Heart right ventricle (tissue), 16 donors: ENCODE measurements around the gene NCKAP1. TPM values are rescaled to one million over a fixed set of nuclear protein-coding genes. Genes with fewer than 3 reads are reported as not detected.

Experiments
- ATAC-seq, 8 donors: fragments of 200-7000 bp; cut with Tn5 transposase; one replicate each; pipeline ENCODE4 v1.9.1; 2020; ENCODE audit warnings: mild to moderate bottlenecking in 8 of 8, moderate library complexity in 8 of 8, moderate number of reproducible peaks in 1 of 8
- DNase-seq, 2 donors: peaks; one replicate each; pipeline ENCODE4 v3.0.0-alpha.2; 2020
- H3K27ac ChIP-seq, 10 donors: fragments of 200-600 bp; sonication (generic) in 2 of 10; one replicate each; pipeline versions ENCODE4 v1.5.0 to v1.8.0; 2020 to 2022; ENCODE audit warnings: mild to moderate bottlenecking in 3 of 10
- H3K27me3 ChIP-seq, 7 donors: fragments of 200-600 bp; one replicate each; pipeline ENCODE4 v1.8.0; 2021 to 2022; ENCODE audit warnings: mild to moderate bottlenecking in 2 of 7
- H3K36me3 ChIP-seq, 9 donors: fragments of 200-600 bp; sonication (generic) in 1 of 9; one replicate each; pipeline versions ENCODE4 v1.5.0 to v1.8.0; 2020 to 2022; ENCODE audit warnings: mild to moderate bottlenecking in 2 of 9
- H3K4me1 ChIP-seq, 9 donors: fragments of 200-600 bp; sonication (generic) in 1 of 9; one replicate each; pipeline versions ENCODE4 v1.5.0 to v1.8.0; 2020 to 2022; ENCODE audit warnings: mild to moderate bottlenecking in 4 of 9
- H3K4me3 ChIP-seq, 10 donors: fragments of 200-600 bp; sonication (generic) in 2 of 10; one replicate each; pipeline versions ENCODE4 v1.5.0 to v1.8.0; 2020 to 2022; ENCODE audit warnings: mild to moderate bottlenecking in 7 of 10, moderate library complexity in 2 of 10
- H3K9me3 ChIP-seq, 11 donors: fragments of 200-600 bp in 10 of 11; sonication (generic) in 2 of 11; one replicate each; pipeline versions ENCODE4 v1.5.0 to v1.8.0; 2013 to 2022; ENCODE audit warnings: mild to moderate bottlenecking in 2 of 11, control low read depth in 1 of 11, moderate library complexity in 1 of 11
- CTCF ChIP-seq, 9 donors: fragments of 200-600 bp; sonication (generic) in 2 of 9; IDR thresholded peaks; one replicate each; pipeline versions ENCODE4 v1.5.0 to v1.8.0; 2021 to 2022; ENCODE audit warnings: antibody characterized with exemption in 9 of 9, mild to moderate bottlenecking in 5 of 9, moderate library complexity in 1 of 9
- WGBS, 2 donors: extraction: QIAGEN DNeasy Blood & Tissue Kit; methylation state at CpG; one replicate each; pipeline ENCODE4 v1.1.7; 2013; ENCODE audit warnings: inconsistent platforms in 1 of 2; 5-methylcytosine and 5-hydroxymethylcytosine counted together
- intact Hi-C, 10 donors: fragments of 100-400 bp; cut with DNase I; formaldehyde crosslinking; loops; one replicate each; pipeline versions ENCODE4 v1.11.1 to v1.14.2; 2022
- polyA plus RNA-seq, 2 donors: library from polyadenylated mRNA; stranded (reverse); fragments of 200-250 nt; gene quantifications; one replicate each; pipeline ENCODE4 v1.2.3, GENCODE V29; 2013
- total RNA-seq, 10 donors: library from RNA; stranded (reverse); fragmentation: NEBNext Ultra II Directional in 3 of 10; extraction: Animal tissue kit (Norgen Biotek cat#: 25700) in 3 of 10; gene quantifications; one replicate each; pipeline versions ENCODE4 v1.2.1 to v1.2.4, GENCODE V29; 2021 to 2023
- donor health status: Arrhythmogenic right ventricular cardiomyopathy.
- donor health status: ischemic (EF 13 %, LVEDD 7.1; RV severe dilation, severe dysfunction).
- donor health status: healthy with polysubstance abuse.
- donor health status: DM: no; HTN: yes; CAD: no.
- donor health status: DM: no; HTN: no; CAD: no.
- donor health status: ischemic (EF 25% LVEDD 6.9; RV normal size, moderate dysfunction).
- donor health status: ischemic (EF 25% LVEDD 5.7; RV mildly dilated, moderate dysfunction).
- donor health status: healthy.
- donor health status: DM: yes; HTN: yes; CAD: no.
- donor health status: Ischemic cardiomyopathy.
- donor health status: ischemic (EF 35%, LVEDD 5.7; RV mildly dilated, moderate dysfunction).
- donor health status: nonischemic (EF 11% LVEDD 7.7; RV severe dilation, severe dysfunction).
- donor health status: DM: yes; HTN: yes; CAD: no.
- donor health status: PGD.
- donor health status: ischemic (EF 29% LVEDD 5.4; RV normal size, mild dysfunction).
- donor health status: nonischemic (EF 23%, LVEDD 6.1; RV moderate dilation, normal function).

Gene NCKAP1
- total and polyA plus RNA-seq, 12 donors = 35.3 to 153 (median 124) TPM

GRCh38 chr2:182916417-182916816 lies 121.8 kb downstream of the NCKAP1 start:
- no peak for TF ChIP-seq CTCF (IDR thresholded peaks at IDR 0.05)
- WGBS, 2 donors = 97 to 100% methylated on average over 2 of the region's 2 CpGs
- Histone ChIP-seq H3K9me3 (no peaks in the 10 kb centered on the region), H3K4me3 (no peak overlapping the region), H3K27ac (no peak overlapping the region), H3K36me3 (peaks cover 0 to 95% (median 10%) of the 10 kb centered on the region in 9 donors), H3K27me3 (no peaks in the 10 kb centered on the region), H3K4me1 (peaks cover 0 to 12% (median 0%) of the 10 kb centered on the region in 9 donors)
- DNase-seq = no peak
- no peak for ATAC-seq
- intact Hi-C loops = loop anchor here in 1 of 10 donors (10.0 kb wide), 1 partner anchor 132 kb away; no protein-coding TSS in a partner anchor

GRCh38 chr2:182915369-182916326 lies 122.6 kb downstream of the NCKAP1 start:
- peak overlapping the region in 4 of 10 donors; percentile 13 to 27 (median 22) for H3K27ac ChIP-seq
- ATAC-seq (peak; percentile 34 to 81 (median 70)), DNase-seq (no peak)
- H3K27me3 ChIP-seq = no peaks in the 10 kb centered on the region
- H3K9me3 ChIP-seq = no peaks in the 10 kb centered on the region
- H3K4me3 ChIP-seq = no peak overlapping the region
- intact Hi-C loops = loop anchor here in 1 of 10 donors (10.0 kb wide), 1 partner anchor 131 kb away; no protein-coding TSS in a partner anchor
- 69 to 72% methylated on average over 6 of the region's 6 CpGs for WGBS, 2 donors
- no peak for TF ChIP-seq CTCF (IDR thresholded peaks at IDR 0.05)
- H3K36me3 ChIP-seq = peaks cover 0 to 95% (median 10%) of the 10 kb centered on the region in 9 donors
- H3K4me1 ChIP-seq = peaks cover 0 to 12% (median 0%) of the 10 kb centered on the region in 9 donors

- H3K9me3 ChIP-seq = no peaks in the 10 kb centered on the region
- no peak overlapping the region for H3K4me3 ChIP-seq
- 89 to 92% methylated on average over 1 of the region's 1 CpG for WGBS, 2 donors
- H3K27me3 ChIP-seq = no peaks in the 10 kb centered on the region
- no peak for DNase-seq
- intact Hi-C loops = loop anchor here in 1 of 10 donors (10.0 kb wide), 1 partner anchor 130 kb away; no protein-coding TSS in a partner anchor
- peaks cover 0 to 12% (median 0%) of the 10 kb centered on the region in 9 donors for H3K4me1 ChIP-seq
- peak in 1 of 8 donors; percentile 27 for ATAC-seq
- TF ChIP-seq CTCF (IDR thresholded peaks at IDR 0.05) = no peak
- H3K27ac ChIP-seq = peak overlapping the region in 1 of 10 donors; percentile 24
- H3K36me3 ChIP-seq = peaks cover 0 to 95% (median 10%) of the 10 kb centered on the region in 9 donors
Measured at GRCh38 chr2:182914852-182915251, 123.4 kb downstream of the NCKAP1 start.

GRCh38 chr2:182913064-182913463 lies 125.2 kb downstream of the NCKAP1 start:
- H3K9me3 ChIP-seq = no peaks in the 10 kb centered on the region
- H3K27ac ChIP-seq = no peak overlapping the region
- peaks cover 0 to 93% (median 14%) of the 10 kb centered on the region in 9 donors for H3K36me3 ChIP-seq
- no peaks in the 10 kb centered on the region for H3K27me3 ChIP-seq
- intact Hi-C loops = loop anchor here in 1 of 10 donors (10.0 kb wide), 1 partner anchor 128 kb away; no protein-coding TSS in a partner anchor
- ATAC-seq = no peak
- H3K4me1 ChIP-seq = peaks cover 0 to 12% (median 0%) of the 10 kb centered on the region in 9 donors
- TF ChIP-seq CTCF (IDR thresholded peaks at IDR 0.05) = no peak
- H3K4me3 ChIP-seq = no peak overlapping the region
- no peak for DNase-seq
- 94 to 100% methylated on average over 1 of the region's 1 CpG for WGBS, 2 donors
